HG02610 (cell line): ENCODE measurements around the gene HS6ST2.
A peak's percentile ranks its signal among the peaks of the same experiment; 100 is the strongest.

ENCODE experiments used
- ATAC-seq: cut with Tn5 transposase; IDR thresholded peaks from one replicate; pipeline ENCODE4 v1.9.1; 2021; ENCODE audit warnings: mild to moderate bottlenecking, moderate library complexity; ENCODE audit not compliant: unreplicated experiment

HS6ST2 gene

DNA sequence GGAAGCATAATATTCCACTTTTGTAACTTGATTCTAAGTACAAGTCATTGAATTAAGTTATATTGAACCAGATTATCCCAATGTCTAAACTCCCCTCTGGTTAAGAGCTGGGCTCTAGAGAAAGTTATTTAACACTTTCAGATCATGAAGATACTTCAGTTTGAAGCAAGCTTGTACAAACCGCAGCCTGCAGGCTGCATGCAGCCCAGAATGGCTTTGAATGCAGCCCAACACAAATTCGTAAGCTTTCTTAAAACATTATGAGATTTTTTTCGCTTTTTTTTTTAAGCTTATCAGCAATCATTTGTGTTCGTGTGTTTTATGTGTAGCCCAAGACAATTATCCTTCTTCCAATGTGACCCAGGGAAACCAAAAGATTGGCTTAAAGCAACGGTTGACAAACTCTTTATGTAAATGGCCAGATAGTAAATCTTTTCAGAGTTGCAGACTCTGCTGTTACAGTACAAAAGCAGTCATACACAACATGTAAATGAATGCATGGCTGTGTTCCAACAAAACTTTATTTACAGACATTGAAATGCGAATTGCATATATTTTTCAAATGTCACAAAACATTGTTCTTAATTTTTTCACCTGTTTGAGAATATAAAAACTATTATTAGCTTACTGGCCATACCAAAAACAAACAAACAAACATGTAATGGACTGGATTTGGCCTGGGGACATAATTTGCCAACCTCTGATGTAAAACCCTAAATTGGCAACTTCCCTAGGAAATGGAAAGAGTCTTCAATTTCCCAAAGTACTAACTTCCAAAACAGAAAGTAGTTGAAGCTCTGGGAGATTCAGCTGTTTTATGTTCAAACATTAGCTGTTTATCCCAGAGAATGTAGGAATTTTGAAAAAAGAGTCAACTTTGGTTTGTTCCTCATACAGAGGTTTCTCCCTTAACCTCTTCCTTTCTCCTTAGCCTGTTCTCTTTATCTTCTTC, 268.5 kb downstream of the HS6ST2 start:
- no peak for ATAC-seq

DNA sequence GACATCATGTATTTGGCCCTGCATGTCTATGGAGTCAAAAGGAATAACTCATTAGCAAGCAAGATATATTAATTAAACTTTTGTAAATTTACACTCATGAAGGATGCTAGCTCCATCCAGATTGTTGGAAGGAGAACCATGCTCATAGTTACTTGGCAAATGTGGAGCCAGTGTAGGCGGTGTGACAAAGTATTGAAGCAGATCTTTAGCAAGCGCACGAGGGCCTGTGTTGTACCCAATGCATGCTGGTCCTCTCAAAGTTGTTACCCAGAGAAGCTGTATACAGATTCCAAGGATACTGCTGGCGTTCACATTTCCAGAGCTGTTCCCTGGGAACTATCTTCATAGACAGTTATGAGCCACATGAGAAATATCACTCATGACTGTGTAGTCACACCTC, 273.2 kb downstream of the HS6ST2 start:
- no peak for ATAC-seq

GRCh38 chrX:132677233-132677716, 281.2 kb downstream of the HS6ST2 start:
- no peak for ATAC-seq

DNA sequence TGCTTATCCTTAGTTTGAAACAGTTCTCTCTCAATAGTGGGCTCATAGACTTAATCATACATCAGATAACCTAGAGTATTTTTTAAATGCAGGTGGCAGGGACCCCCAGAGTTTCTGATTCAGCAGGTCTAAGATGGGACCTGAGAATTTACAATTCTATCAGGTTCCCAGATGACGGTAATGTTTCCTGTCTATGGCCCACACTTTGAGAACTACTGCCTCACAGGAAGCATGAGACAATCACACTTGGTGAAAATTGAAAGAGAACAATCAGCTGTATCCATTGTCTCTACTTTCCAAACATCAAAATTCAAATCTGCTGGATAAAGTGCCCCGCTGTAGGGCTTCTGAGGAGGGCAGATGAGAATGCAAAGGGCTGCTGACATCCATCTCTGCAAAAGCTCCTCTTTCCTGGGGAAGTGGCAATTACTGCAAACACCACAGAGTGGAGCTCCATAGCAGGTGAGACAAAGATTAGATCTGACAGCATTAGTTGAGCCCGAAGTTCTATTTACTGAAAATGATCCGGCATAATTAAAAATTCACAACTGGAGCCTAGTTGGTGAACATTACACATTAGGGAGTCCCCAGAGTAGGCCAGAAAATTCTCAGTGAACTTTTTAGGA, 281.8 kb downstream of the HS6ST2 start:
- ATAC-seq = no peak

DNA sequence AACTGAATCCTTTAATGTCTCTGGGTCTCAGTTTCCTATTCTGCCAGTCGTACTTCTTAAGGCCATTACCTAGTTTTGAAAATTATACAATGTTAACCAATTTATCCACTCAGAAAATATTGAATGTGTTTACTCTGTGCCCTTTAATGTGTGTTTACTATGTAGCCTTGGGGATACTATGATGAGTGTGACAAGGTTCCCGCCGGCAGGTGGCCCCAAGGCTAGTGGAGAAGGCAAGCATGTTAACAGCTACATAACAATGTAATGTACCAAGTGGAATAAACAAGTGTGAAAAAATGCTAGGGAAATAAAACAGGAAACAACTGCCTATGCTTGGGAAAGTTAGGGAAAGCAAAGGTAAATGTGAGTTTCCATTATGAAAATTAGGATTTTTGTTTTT, 282.3 kb downstream of the HS6ST2 start:
- ATAC-seq = no peak

- no peak for ATAC-seq
Observed at GRCh38 chrX:132673331-132673730, 285.1 kb downstream of the HS6ST2 start.

- no peak for ATAC-seq
Observed at GRCh38 chrX:132671229-132671641, 287.2 kb downstream of the HS6ST2 start.

DNA sequence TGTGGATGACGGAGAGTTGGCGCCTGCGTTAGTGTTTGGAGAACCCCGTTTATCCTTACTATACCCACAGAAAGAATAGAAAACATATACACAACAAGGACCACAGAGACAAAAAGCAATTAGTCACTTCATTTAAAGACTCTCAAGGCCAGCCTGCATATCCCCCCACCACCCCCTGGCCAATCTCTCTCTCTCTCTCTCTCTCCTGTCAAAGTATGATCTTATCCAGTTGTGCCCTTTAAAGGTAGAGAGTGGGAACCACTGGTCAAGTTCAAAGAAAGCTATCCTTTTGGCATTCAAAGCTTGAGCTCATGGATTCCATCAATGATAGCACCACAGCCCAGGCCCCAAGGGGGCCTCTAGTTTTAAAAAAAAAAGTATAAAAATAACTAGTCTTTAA, 289.3 kb downstream of the HS6ST2 start:
- ATAC-seq = no peak

- no peak for ATAC-seq
Observed at GRCh38 chrX:132668178-132668577, 290.3 kb downstream of the HS6ST2 start.

- no peak for ATAC-seq
Observed at GRCh38 chrX:132665676-132666075, 292.8 kb downstream of the HS6ST2 start.

DNA sequence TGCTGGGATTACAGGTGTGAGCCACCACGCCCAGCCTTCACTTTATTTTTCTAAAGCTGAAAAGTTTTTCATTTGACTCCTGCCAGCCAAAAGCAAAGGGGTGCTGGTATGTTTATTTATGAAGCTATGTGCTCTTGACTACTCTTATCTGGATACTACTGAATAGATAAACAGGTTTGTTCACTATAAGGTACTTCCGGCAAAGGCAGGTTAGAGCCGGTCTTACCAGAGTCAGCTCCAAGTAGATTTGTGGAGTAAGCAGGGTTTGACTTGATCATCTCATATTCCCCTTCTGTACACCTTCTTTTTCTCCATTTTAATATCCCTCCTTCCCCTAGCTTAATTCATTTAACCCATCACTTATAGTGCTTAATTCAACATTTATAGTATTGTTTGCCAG, 294.2 kb downstream of the HS6ST2 start:
- ATAC-seq = no peak

DNA sequence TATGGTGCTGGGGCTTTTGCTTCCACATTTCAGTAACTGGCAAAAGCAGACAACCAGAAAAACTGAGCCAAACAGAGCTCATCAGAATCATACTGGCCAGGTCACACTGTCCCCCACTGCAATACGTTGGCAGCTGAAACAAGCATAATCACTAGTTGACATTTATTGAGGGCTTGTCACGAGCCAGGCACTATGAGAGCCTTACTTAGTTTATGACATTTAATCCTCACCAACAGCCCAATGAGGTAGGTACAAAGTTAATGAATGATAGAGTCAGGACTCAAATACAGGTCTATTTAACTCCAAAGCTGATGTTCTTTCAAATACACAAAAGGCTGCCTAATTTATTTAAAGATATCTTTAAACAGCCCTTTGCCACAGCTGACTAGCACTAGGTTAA, 295.6 kb downstream of the HS6ST2 start:
- no peak for ATAC-seq

DNA sequence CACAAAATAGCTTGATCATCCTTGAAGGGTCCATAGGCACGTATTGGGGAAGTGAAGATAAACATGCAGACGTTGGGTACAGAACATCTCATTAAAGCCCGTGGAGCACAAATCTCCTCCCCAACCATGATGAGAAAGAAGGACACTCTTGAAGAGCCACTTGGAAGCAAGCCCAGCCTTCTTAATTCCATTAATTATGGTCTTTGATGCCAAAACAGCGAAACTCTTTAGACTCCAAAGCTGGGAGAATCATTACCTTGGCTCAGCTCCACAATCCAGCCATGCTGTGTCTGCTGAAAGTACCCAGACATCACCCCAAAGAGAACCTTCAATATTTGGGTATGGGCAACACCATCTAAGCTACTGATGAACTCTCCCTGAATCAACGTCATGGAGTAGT, 300.6 kb downstream of the HS6ST2 start:
- ATAC-seq = no peak

- no peak for ATAC-seq
Observed at GRCh38 chrX:132652871-132653270, 305.6 kb downstream of the HS6ST2 start.

GRCh38 chrX:132651421-132652086, 306.9 kb downstream of the HS6ST2 start:
- no peak for ATAC-seq

DNA sequence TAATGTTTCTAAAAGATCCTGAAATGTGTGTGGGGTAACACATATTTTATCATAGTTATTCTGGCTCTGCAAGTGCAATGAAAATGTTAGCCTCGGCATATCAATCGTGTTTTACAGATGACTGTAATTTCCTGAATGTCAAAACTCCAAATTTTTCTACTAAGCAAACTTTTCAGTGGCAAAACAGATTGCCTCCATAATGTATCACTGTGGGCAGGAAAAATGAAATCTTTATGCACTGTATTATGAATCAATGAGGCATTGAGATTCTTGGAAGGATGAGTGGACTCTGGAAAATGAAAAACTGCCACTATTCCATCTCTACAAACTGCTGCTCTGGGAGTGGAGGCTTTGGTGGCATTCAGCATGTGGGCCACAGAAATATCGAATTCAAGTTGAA, 309.5 kb downstream of the HS6ST2 start:
- no peak for ATAC-seq

- ATAC-seq = no peak
Observed at GRCh38 chrX:132639446-132639845, 319.0 kb downstream of the HS6ST2 start.

DNA sequence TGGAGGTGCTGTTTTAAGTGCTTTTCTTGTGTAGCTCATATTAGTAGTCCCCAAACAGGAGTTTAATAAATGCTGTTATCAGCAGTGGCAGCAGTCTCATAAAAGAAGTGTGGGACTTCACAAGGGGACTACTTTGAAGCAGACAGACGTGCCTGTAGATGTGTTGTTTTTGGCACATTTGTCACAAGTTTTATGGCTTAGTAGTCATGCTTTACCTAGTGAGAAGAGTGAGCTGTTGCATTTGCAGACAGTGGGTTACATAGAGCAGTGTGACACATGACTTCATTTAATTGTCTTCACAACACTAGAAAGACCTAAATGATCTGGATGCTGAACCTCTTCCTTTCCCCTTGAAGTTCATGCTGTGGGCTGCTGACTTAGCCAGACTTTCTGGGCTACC, 320.1 kb downstream of the HS6ST2 start:
- ATAC-seq = no peak

GRCh38 chrX:132636080-132636479, 322.3 kb downstream of the HS6ST2 start:
- ATAC-seq = no peak

DNA sequence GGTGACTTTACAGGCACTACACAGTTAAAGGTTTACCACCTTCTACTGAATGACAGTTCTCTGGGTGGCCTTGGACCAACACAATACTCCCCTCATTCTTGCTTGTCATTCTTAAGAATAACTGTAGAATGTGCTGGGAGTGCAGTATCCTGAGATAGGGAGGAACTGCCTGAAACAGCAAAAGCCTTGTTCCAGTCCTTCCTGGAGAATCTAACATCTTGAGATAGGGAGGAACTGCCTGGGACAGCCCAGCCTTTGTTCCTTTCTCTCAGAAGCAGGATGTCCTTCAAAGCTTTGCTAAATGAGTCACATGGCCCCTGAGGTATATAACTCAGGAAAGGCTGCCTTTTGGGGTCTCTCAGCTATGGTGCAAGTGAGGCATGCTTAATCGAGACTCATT, 323.9 kb downstream of the HS6ST2 start:
- ATAC-seq = no peak

DNA sequence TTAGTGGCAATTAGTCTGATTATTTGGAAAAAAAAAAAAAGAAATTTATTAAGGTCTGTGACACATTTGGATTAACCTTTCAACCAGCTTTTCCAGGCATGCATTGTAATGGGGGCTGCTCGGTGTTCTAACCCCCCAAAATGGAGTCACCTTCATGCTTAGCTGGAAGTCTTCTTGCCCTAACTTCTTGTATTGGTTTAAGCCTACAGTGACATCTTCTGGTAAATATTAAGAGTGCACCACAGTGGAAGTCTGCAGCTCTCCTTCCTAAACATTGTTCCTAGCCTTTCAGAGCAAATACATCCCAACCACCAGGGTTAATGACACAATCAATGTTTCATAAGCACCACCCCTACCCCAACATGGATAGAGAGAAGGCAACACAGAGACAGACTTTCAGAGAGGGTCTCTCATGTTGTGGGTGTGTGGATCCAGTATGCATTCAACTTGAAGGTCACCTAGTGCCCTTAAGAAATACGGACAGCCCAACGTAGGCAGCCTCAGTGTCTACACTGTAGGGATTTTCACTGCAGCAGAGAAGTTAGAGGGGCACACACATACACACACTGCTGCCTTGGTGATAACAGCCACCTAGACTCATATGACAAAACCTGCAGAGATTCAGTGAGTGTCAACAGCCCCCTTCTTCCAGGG, 326.7 kb downstream of the HS6ST2 start:
- ATAC-seq = peak; percentile 64
